Heart left ventricle (tissue), 16 donors: Measurements from ENCODE around the gene RAB9B. TPM values are rescaled to one million over a fixed set of nuclear protein-coding genes. Genes with fewer than 3 reads are reported as not detected.

Experiments
- ATAC-seq, 4 donors: fragments of 200-7000 bp; cut with Tn5 transposase; one replicate each; pipeline ENCODE4 v1.9.1; 2020 to 2022; ENCODE audit warnings: moderate library complexity in 4 of 4, mild to moderate bottlenecking in 3 of 4, moderate number of reproducible peaks in 1 of 4
- DNase-seq, 5 donors: peaks; one replicate each; pipeline ENCODE4 v3.0.0-alpha.2; 2020
- H3K27ac ChIP-seq, 12 donors: fragments of 200-600 bp; sonication (generic) in 4 of 12; one replicate each; pipeline versions ENCODE4 v1.5.0 to v1.8.0; 2016 to 2022; ENCODE audit warnings: mild to moderate bottlenecking in 2 of 12
- H3K27me3 ChIP-seq, 9 donors: fragments of 200-600 bp; sonication (generic) in 2 of 9; one replicate each; pipeline versions ENCODE4 v1.5.1 to v1.8.0; 2016 to 2022; ENCODE audit warnings: mild to moderate bottlenecking in 3 of 9
- H3K36me3 ChIP-seq, 9 donors: fragments of 200-600 bp; sonication (generic) in 2 of 9; one replicate each; pipeline versions ENCODE4 v1.5.0 to v1.8.0; 2018 to 2022; ENCODE audit warnings: mild to moderate bottlenecking in 2 of 9
- H3K4me1 ChIP-seq, 12 donors: fragments of 200-600 bp; sonication (generic) in 4 of 12; one replicate each; pipeline versions ENCODE4 v1.5.0 to v1.8.0; 2016 to 2022; ENCODE audit warnings: mild to moderate bottlenecking in 3 of 12
- H3K4me3 ChIP-seq, 12 donors: fragments of 200-600 bp; sonication (generic) in 4 of 12; one replicate each; pipeline versions ENCODE4 v1.5.0 to v1.8.0; 2017 to 2022; ENCODE audit warnings: mild to moderate bottlenecking in 9 of 12, moderate library complexity in 4 of 12
- H3K9me3 ChIP-seq, 12 donors: fragments of 200-600 bp; sonication (generic) in 4 of 12; one replicate each; pipeline versions ENCODE4 v1.5.0 to v1.8.0; 2016 to 2022; ENCODE audit warnings: mild to moderate bottlenecking in 1 of 12
- CTCF ChIP-seq, 12 donors: fragments of 200-600 bp; sonication (generic) in 4 of 12; IDR thresholded peaks; one replicate each; pipeline versions ENCODE4 v1.5.0 to v1.8.0; 2018 to 2022; ENCODE audit warnings: antibody characterized with exemption in 12 of 12, mild to moderate bottlenecking in 5 of 12
- POLR2A ChIP-seq, 2 donors: fragments of 450-650 bp; IDR thresholded peaks; one replicate each; pipeline ENCODE4 v1.6.1; 2017; ENCODE audit warnings: antibody characterized with exemption in 2 of 2, mild to moderate bottlenecking in 2 of 2, moderate library complexity in 2 of 2
- WGBS, 4 donors: extraction: QIAGEN DNeasy Blood & Tissue Kit in 2 of 4; methylation state at CpG; one replicate each; pipeline versions ENCODE4 v1.1.5 to v1.1.7; 2013 to 2018; 5-methylcytosine and 5-hydroxymethylcytosine counted together
- intact Hi-C, 10 donors: fragments of 100-400 bp; cut with DNase I; formaldehyde crosslinking; loops; one replicate each; pipeline versions ENCODE4 v1.11.1 to v1.14.2; 2022
- polyA plus RNA-seq, 2 donors: library from polyadenylated mRNA; stranded (reverse); fragments of 200-250 nt; gene quantifications; one replicate each; pipeline ENCODE4 v1.2.3, GENCODE V29; 2013
- total RNA-seq, 9 donors: library from RNA; depleted of rRNA in 2 of 9; stranded (reverse); fragments of >200 nt in 2 of 9; fragmentation: NEBNext Ultra II Directional in 3 of 9; extraction: Animal tissue kit (Norgen Biotek cat#: 25700) in 3 of 9; gene quantifications; one replicate each; pipeline versions ENCODE4 v1.1.0 to v1.2.4, GENCODE V29; 2016 to 2023
- donor health status: ischemic (EF 13 %, LVEDD 7.1; RV severe dilation, severe dysfunction).
- donor health status: healthy with polysubstance abuse.
- donor health status: DM: no; HTN: yes; CAD: no.
- donor health status: DM: no; HTN: no; CAD: no.
- donor health status: ischemic (EF 25% LVEDD 6.9; RV normal size, moderate dysfunction).
- donor health status: ischemic (EF 25% LVEDD 5.7; RV mildly dilated, moderate dysfunction).
- donor health status: healthy.
- donor health status: DM: yes; HTN: yes; CAD: no.
- donor health status: ischemic (EF 35%, LVEDD 5.7; RV mildly dilated, moderate dysfunction).
- donor health status: nonischemic (EF 11% LVEDD 7.7; RV severe dilation, severe dysfunction).
- donor health status: DM: yes; HTN: yes; CAD: no.
- donor health status: PGD.
- donor health status: ischemic (EF 29% LVEDD 5.4; RV normal size, mild dysfunction).
- donor health status: nonischemic (EF 23%, LVEDD 6.1; RV moderate dilation, normal function).

The RAB9B gene
- total and polyA plus RNA-seq, 11 donors = 6.8 to 44.7 (median 26.7) TPM

GRCh38 chrX:103831342-103831802, 685 bp downstream of the RAB9B start:
- intact Hi-C loops = no loop called here
- ATAC-seq (peak in 2 of 4 donors; percentile 41 to 57), DNase-seq (peak in 2 of 5 donors; percentile 82 to 83)
- no peaks in the 10 kb centered on the region for H3K36me3 ChIP-seq
- no peaks in the 10 kb centered on the region for H3K9me3 ChIP-seq
- TF ChIP-seq CTCF (IDR thresholded peaks at IDR 0.05) (peak in 1 of 12 donors; percentile 11), POLR2A (IDR thresholded peaks at IDR 0.05) (no peak)
- H3K27me3 ChIP-seq = peaks cover 0 to 33% (median 0%) of the 10 kb centered on the region in 9 donors
- peak overlapping the region; percentile 24 to 95 (median 84) for H3K27ac ChIP-seq
- 12 to 24% (median 17%) methylated on average over 11 of the region's 11 CpGs for WGBS, 4 donors
- peaks cover 0 to 11% (median 0%) of the 10 kb centered on the region in 12 donors for H3K4me1 ChIP-seq
- peak overlapping the region; percentile 15 to 89 (median 62) for H3K4me3 ChIP-seq

GRCh38 chrX:103830848-103831247, 1.2 kb downstream of the RAB9B start:
- DNase-seq (peak in 1 of 5 donors; percentile 26), ATAC-seq (peak; percentile 51 to 65 (median 60))
- WGBS, 4 donors = 60 to 69% (median 65%) methylated on average over 7 of the region's 7 CpGs
- no peak for TF ChIP-seq CTCF (IDR thresholded peaks at IDR 0.05)
- no peak for TF ChIP-seq POLR2A (IDR thresholded peaks at IDR 0.05)
- H3K4me1 ChIP-seq = peaks cover 0 to 11% (median 0%) of the 10 kb centered on the region in 12 donors
- peak overlapping the region in 10 of 12 donors; percentile 53 to 95 (median 86) for H3K27ac ChIP-seq
- H3K4me3 ChIP-seq = peak overlapping the region in 10 of 12 donors; percentile 43 to 89 (median 64)
- H3K9me3 ChIP-seq = no peaks in the 10 kb centered on the region
- intact Hi-C loops = no loop called here
- H3K27me3 ChIP-seq = peaks cover 0 to 35% (median 0%) of the 10 kb centered on the region in 9 donors
- H3K36me3 ChIP-seq = no peaks in the 10 kb centered on the region

- peak; percentile 64 to 81 (median 74) for ATAC-seq
- peak overlapping the region in 10 of 12 donors; percentile 34 to 95 (median 81) for H3K27ac ChIP-seq
- TF ChIP-seq CTCF (IDR thresholded peaks at IDR 0.05) = no peak
- TF ChIP-seq POLR2A (IDR thresholded peaks at IDR 0.05) = no peak
- DNase-seq = peak in 1 of 5 donors; percentile 18
- no peak overlapping the region for H3K4me3 ChIP-seq
- H3K27me3 ChIP-seq = peaks cover 0 to 36% (median 0%) of the 10 kb centered on the region in 9 donors
- H3K4me1 ChIP-seq = peaks cover 0 to 11% (median 0%) of the 10 kb centered on the region in 12 donors
- H3K36me3 ChIP-seq = no peaks in the 10 kb centered on the region
- WGBS, 4 donors = 40 to 54% (median 47%) methylated on average over 2 of the region's 2 CpGs
- intact Hi-C loops = no loop called here
- H3K9me3 ChIP-seq = no peaks in the 10 kb centered on the region
These were observed 3.5 kb downstream of the RAB9B start for GRCh38 chrX:103828529-103828928.

- H3K27ac ChIP-seq = no peak overlapping the region
- TF ChIP-seq CTCF (IDR thresholded peaks at IDR 0.05) (no peak), POLR2A (IDR thresholded peaks at IDR 0.05) (no peak)
- peaks cover 0 to 11% (median 0%) of the 10 kb centered on the region in 12 donors for H3K4me1 ChIP-seq
- no peak for DNase-seq
- no peaks in the 10 kb centered on the region for H3K9me3 ChIP-seq
- 57 to 83% (median 69%) methylated on average over 1 of the region's 1 CpG for WGBS, 4 donors
- no peak overlapping the region for H3K4me3 ChIP-seq
- peaks cover 0 to 15% (median 0%) of the 10 kb centered on the region in 9 donors for H3K27me3 ChIP-seq
- intact Hi-C loops = no loop called here
- H3K36me3 ChIP-seq = no peaks in the 10 kb centered on the region
- no peak for ATAC-seq
These were observed 6.2 kb downstream of the RAB9B start for GRCh38 chrX:103825881-103826280.
